COLO668 (cell line): ENCODE data around the gene PLEKHG4.

ENCODE experiments used
- DNase-seq: peaks from one replicate; lab custom pipeline; 2025; ENCODE audit not compliant: unreplicated experiment; lab: John Stamatoyannopoulos, UW

PLEKHG4 gene

GRCh38 chr16:67279296-67280089 is at the start of gene PLEKHG4:
Gene PLEKHG4, plus strand, starts transcription at chr16:67279532. Its CDS starts 513 bp downstream, at chr16:67280045.
- peak; percentile 91 for DNase-seq

GRCh38 chr16:67229906-67230808 is 49.2 kb upstream of the PLEKHG4 start:
- no peak for DNase-seq

- no peak for DNase-seq
Measured at GRCh38 chr16:67230809-67231660, 48.3 kb upstream of the PLEKHG4 start.

- DNase-seq, result no peak
Measured at GRCh38 chr16:67233596-67233995, 45.7 kb upstream of the PLEKHG4 start.

- no peak for DNase-seq
Measured at GRCh38 chr16:67234180-67234597, 45.1 kb upstream of the PLEKHG4 start.

- no peak for DNase-seq
Measured at GRCh38 chr16:67235816-67236562, 43.3 kb upstream of the PLEKHG4 start.

GRCh38 chr16:67236563-67237395 is 42.6 kb upstream of the PLEKHG4 start:
- peak; percentile 53 for DNase-seq

- DNase-seq, result no peak
Measured at GRCh38 chr16:67237396-67238277, 41.7 kb upstream of the PLEKHG4 start.

- DNase-seq, result no peak
Measured at GRCh38 chr16:67238278-67238575, 41.1 kb upstream of the PLEKHG4 start.

GRCh38 chr16:67238806-67239470 is 40.4 kb upstream of the PLEKHG4 start:
- DNase-seq, result no peak

- no peak for DNase-seq
Measured at GRCh38 chr16:67240506-67240905, 38.8 kb upstream of the PLEKHG4 start.

- no peak for DNase-seq
Measured at GRCh38 chr16:67241008-67241900, 38.1 kb upstream of the PLEKHG4 start.

GRCh38 chr16:67242138-67242730 is 37.1 kb upstream of the PLEKHG4 start:
- no peak for DNase-seq

GRCh38 chr16:67243481-67243880 is 35.9 kb upstream of the PLEKHG4 start:
- no peak for DNase-seq

- no peak for DNase-seq
Measured at GRCh38 chr16:67244387-67245185, 34.7 kb upstream of the PLEKHG4 start.

GRCh38 chr16:67245186-67245585 is 34.1 kb upstream of the PLEKHG4 start:
- no peak for DNase-seq
